ENCODE measurements around the gene PTTG1IP. TPM values are rescaled to one million over a fixed set of nuclear protein-coding genes. Genes with fewer than 3 reads are reported as not detected.

Gene PTTG1IP
- total and polyA plus RNA-seq, 2 of the 13 experiments (the other 11 are each of a cell fraction or from before 2014, with no cell fraction given): 161 to 700 TPM

DNA sequence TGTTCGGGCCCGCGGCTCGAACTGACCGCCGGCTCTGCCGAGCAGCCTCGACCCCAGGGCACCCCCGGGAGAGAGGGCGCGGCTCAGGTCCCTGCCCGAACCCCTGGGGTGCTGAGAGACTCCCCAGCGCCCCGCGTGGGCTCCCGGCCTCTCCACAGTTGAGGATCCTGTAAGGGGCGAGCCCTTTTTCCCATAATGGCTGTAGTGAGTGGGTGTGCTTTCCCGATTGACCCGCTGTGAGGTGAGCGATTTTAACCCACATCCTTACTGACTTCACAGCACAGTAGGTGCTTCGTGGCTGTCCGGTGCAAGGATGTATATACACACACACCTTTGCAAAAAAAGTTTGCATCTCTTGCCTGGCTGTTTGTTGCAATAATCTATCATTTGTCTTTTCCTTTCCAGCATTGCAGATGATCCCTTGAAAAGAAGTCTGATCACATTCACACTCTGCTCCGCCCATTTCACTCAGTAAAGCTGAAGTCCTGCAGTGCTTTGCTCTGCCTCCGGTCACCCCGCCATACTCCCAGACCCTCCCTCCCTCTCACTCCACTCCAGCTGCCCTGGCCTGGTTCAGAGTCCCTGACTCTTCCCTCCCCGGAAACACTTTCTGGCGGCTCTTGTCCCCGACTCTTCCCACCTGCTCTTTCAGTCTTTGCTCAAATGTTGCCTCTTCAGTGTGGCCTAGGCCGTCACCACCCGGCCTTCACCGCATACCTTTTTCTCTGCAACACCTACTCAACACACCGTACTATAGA is 70.9 kb downstream of the PTTG1IP start (continued):
- TF ChIP-seq, protein P1, sequence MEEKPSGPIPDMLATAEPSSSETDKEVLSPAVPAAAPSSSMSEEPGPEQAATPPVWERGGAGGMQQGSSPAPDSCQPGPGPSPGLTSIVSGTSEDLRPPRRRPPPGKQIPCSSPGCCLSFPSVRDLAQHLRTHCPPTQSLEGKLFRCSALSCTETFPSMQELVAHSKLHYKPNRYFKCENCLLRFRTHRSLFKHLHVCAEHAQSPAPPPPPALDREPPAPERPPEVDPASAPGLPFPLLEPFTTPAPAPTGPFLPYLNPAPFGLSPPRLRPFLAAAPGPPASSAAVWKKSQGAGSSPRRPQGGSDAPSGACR (CRISPR knock-in tag; IDR thresholded peaks at IDR 0.05): no peak
- TF ChIP-seq GABPA (IDR thresholded peaks at IDR 0.05; ENCODE audit: low read depth, low read length) (peak; percentile 35), GABPA (CRISPR knock-in tag; IDR thresholded peaks at IDR 0.05; ENCODE audit: low read depth) (peak; percentile 84), GZF1 (CRISPR knock-in tag; IDR thresholded peaks at IDR 0.05) (0 out of 2 replicates have a peak, but pooled peaks have one; percentile 40), NFE2 (CRISPR knock-in tag; IDR thresholded peaks at IDR 0.05) (no peak), ZNF138 (CRISPR knock-in tag; IDR thresholded peaks at IDR 0.05; ENCODE audit: low read depth) (no peak), SOX13 (IDR thresholded peaks at IDR 0.05) (no peak), SOX13 (CRISPR knock-in tag; conservative IDR thresholded peaks at IDR 0.05 in 1 of 2, IDR thresholded peaks at IDR 0.05 in 1 of 2) (0 out of 4 replicates have a peak, but pooled peaks of 1 of the 2 experiments have one; percentile 25), ZNF329 (CRISPR knock-in tag; IDR thresholded peaks at IDR 0.05; ENCODE audit: low read depth) (no peak), LCORL (IDR thresholded peaks at IDR 0.05) (no peak), LCORL (CRISPR knock-in tag; IDR thresholded peaks at IDR 0.05) (peak; percentile 66), ZNF782 (CRISPR knock-in tag; IDR thresholded peaks at IDR 0.05; ENCODE audit: borderline replicate concordance) (no peak), RFX3 (CRISPR knock-in tag; IDR thresholded peaks at IDR 0.05) (no peak), ZNF142 (CRISPR knock-in tag; IDR thresholded peaks at IDR 0.05) (no peak), HOXA9 (CRISPR knock-in tag; IDR thresholded peaks at IDR 0.05; ENCODE audit: borderline replicate concordance) (no peak), KDM4B (CRISPR knock-in tag; IDR thresholded peaks at IDR 0.05) (no peak), SRSF4 (IDR thresholded peaks at IDR 0.05; ENCODE audit: low read depth, low read length, poor library complexity, severe bottlenecking) (no peak), MXI1 (IDR thresholded peaks at IDR 0.05; ENCODE audit: borderline replicate concordance, low read depth, low read length) (peak; percentile 25; the same call in 1 of the 3 replicates), ZNF354B (CRISPR knock-in tag; IDR thresholded peaks at IDR 0.05) (no peak), XRCC5 (optimal IDR thresholded peaks at IDR 0.05; ENCODE audit: low read length) (peak; percentile 5)
- TF ChIP-seq, protein P2, sequence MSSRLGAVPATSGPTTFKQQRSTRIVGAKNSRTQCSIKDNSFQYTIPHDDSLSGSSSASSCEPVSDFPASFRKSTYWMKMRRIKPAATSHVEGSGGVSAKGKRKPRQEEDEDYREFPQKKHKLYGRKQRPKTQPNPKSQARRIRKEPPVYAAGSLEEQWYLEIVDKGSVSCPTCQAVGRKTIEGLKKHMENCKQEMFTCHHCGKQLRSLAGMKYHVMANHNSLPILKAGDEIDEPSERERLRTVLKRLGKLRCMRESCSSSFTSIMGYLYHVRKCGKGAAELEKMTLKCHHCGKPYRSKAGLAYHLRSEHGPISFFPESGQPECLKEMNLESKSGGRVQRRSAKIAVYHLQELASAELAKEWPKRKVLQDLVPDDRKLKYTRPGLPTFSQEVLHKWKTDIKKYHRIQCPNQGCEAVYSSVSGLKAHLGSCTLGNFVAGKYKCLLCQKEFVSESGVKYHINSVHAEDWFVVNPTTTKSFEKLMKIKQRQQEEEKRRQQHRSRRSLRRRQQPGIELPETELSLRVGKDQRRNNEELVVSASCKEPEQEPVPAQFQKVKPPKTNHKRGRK (CRISPR knock-in tag; IDR thresholded peaks at IDR 0.05): no peak

Measured in HepG2 (cell line).